H4 (cell line): ENCODE data around the gene ARFGEF2. TPM values are rescaled to one million over a fixed set of nuclear protein-coding genes. Genes with fewer than 3 reads are reported as not detected.
A peak's percentile ranks its signal among the peaks of the same experiment; 100 is the strongest.
"Not testable (repeated sequence)": the region's sequence is repeated elsewhere in the genome, so short reads cannot be mapped to it uniquely, and the experiment has no call there.

Experiments used
- DNase-seq: peaks from one replicate; pipeline ENCODE4 v3.0.0-alpha.2; 2015; ENCODE audit warnings: low spot score
- total RNA-seq: library from RNA; depleted of rRNA; stranded (reverse); fragments of >200 nt; shearing (Covaris generic); gene quantifications from 2 replicates; pipeline ENCODE4 v1.2.3, GENCODE V29; 2014; rRNA removed

ARFGEF2 gene
- total RNA-seq: 11.2 and 13.8 TPM in 2 replicates

- peak; percentile 86 for DNase-seq
Observed at GRCh38 chr20:48921168-48921882, at the start of gene ARFGEF2. ARFGEF2 (plus strand) TSS chr20:48921711; CDS start chr20:48921890, 179 bp downstream.

GRCh38 chr20:48875233-48875913, 46.1 kb upstream of the ARFGEF2 start:
- peak; percentile 30 for DNase-seq

GRCh38 chr20:48875914-48876240, 45.6 kb upstream of the ARFGEF2 start:
- DNase-seq: no peak

GRCh38 chr20:48877304-48877703, 44.2 kb upstream of the ARFGEF2 start:
- DNase-seq: no peak

- DNase-seq: no peak
Observed at GRCh38 chr20:48878534-48879248, 42.8 kb upstream of the ARFGEF2 start.

- no peak for DNase-seq
Observed at GRCh38 chr20:48879612-48880245, 41.8 kb upstream of the ARFGEF2 start.

- DNase-seq: no peak
Observed at GRCh38 chr20:48880331-48880730, 41.2 kb upstream of the ARFGEF2 start.

GRCh38 chr20:48880981-48881657, 40.4 kb upstream of the ARFGEF2 start:
- no peak for DNase-seq

GRCh38 chr20:48885237-48885636, 36.3 kb upstream of the ARFGEF2 start:
- DNase-seq: no peak

GRCh38 chr20:48886194-48886593, 35.3 kb upstream of the ARFGEF2 start:
- no peak for DNase-seq

- no peak for DNase-seq
Observed at GRCh38 chr20:48886811-48887210, 34.7 kb upstream of the ARFGEF2 start.

- DNase-seq: not testable (repeated sequence)
Observed at GRCh38 chr20:48888517-48888916, 33.0 kb upstream of the ARFGEF2 start.

GRCh38 chr20:48889140-48889790, 32.2 kb upstream of the ARFGEF2 start:
- no peak for DNase-seq

GRCh38 chr20:48891235-48892048, 30.1 kb upstream of the ARFGEF2 start:
- no peak for DNase-seq

GRCh38 chr20:48892049-48892470, 29.5 kb upstream of the ARFGEF2 start:
- no peak for DNase-seq

GRCh38 chr20:48892891-48893290, 28.6 kb upstream of the ARFGEF2 start:
- no peak for DNase-seq

- DNase-seq: no peak
Observed at GRCh38 chr20:48893374-48893773, 28.1 kb upstream of the ARFGEF2 start.

GRCh38 chr20:48897305-48898010, 24.1 kb upstream of the ARFGEF2 start:
- peak; percentile 89 for DNase-seq

GRCh38 chr20:48898210-48898609, 23.3 kb upstream of the ARFGEF2 start:
- no peak for DNase-seq
